ENCODE data around the gene CLDN5. TPM values are rescaled to one million over a fixed set of nuclear protein-coding genes. Genes with fewer than 3 reads are reported as not detected.

Gene CLDN5
- total and polyA plus RNA-seq, 2 donors (not counting 1 experiment from before 2014, with no cell fraction given): 0.33 TPM; not detected in 1

DNA sequence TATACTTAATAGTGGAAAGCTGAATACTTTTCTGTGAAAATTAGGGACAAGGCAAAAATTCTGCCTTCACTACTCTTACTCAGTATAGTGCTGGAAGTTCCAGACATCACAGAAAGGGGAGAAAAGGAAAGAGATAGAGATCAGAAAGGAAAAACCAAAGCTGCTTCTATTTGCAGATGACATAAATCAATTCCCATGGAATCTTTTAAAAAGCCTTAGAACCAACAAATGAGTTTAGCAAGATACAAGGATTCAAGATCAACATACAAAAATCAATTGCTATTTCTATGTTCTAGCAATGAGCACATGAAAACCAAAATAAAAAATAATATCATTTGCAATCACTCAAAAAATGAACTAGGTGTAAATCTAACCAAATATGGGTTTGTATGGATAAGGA is 16.2 kb upstream of the CLDN5 start:
- no peak for DNase-seq (ENCODE audit: low read depth in 2 of 2)
- no peaks in the 10 kb centered on the region for H3K27me3 ChIP-seq (ENCODE audit: control insufficient read depth, insufficient read depth, low read length)
- no peaks in the 10 kb centered on the region for H3K9me3 ChIP-seq (ENCODE audit: control insufficient read depth, insufficient read depth, low read depth, low read length)
- H3K4me3 ChIP-seq (replicated peaks in 1 of 4; ENCODE audit: control extremely low read depth in 1 of 4, insufficient read depth in 1 of 4, low read depth in 3 of 4, low read length in 4 of 4): no peak overlapping the region
- no peak overlapping the region for H3K4me2 ChIP-seq (ENCODE audit: extremely low read depth, insufficient read depth, low read length)
- H3K4me1 ChIP-seq (ENCODE audit: control insufficient read depth, extremely low read depth, insufficient read depth, low read length): no peaks in the 10 kb centered on the region
- H3K36me3 ChIP-seq (ENCODE audit: control insufficient read depth, insufficient read depth, low read length): no peaks in the 10 kb centered on the region
- H4K20me1 ChIP-seq (ENCODE audit: control insufficient read depth, extremely low read depth, insufficient read depth, low read length): no peaks in the 10 kb centered on the region
- no peaks in the 10 kb centered on the region for H3K79me2 ChIP-seq (ENCODE audit: control insufficient read depth, insufficient read depth, low read length)
- no peak for TF ChIP-seq EZH2 (IDR thresholded peaks at IDR 0.05; ENCODE audit: low read length, missing control alignments)
- TF ChIP-seq, protein P1, sequence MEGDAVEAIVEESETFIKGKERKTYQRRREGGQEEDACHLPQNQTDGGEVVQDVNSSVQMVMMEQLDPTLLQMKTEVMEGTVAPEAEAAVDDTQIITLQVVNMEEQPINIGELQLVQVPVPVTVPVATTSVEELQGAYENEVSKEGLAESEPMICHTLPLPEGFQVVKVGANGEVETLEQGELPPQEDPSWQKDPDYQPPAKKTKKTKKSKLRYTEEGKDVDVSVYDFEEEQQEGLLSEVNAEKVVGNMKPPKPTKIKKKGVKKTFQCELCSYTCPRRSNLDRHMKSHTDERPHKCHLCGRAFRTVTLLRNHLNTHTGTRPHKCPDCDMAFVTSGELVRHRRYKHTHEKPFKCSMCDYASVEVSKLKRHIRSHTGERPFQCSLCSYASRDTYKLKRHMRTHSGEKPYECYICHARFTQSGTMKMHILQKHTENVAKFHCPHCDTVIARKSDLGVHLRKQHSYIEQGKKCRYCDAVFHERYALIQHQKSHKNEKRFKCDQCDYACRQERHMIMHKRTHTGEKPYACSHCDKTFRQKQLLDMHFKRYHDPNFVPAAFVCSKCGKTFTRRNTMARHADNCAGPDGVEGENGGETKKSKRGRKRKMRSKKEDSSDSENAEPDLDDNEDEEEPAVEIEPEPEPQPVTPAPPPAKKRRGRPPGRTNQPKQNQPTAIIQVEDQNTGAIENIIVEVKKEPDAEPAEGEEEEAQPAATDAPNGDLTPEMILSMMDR (conservative IDR thresholded peaks at IDR 0.05 in 1 of 2, IDR thresholded peaks at IDR 0.05 in 1 of 2; ENCODE audit: low read depth in 1 of 2, low read length in 2 of 2): no peak
- H3K9ac ChIP-seq (ENCODE audit: insufficient read depth, low read length): no peak overlapping the region
- no peak overlapping the region for H2AFZ ChIP-seq (ENCODE audit: low read length)
- no peak overlapping the region for H3K27ac ChIP-seq (ENCODE audit: insufficient read depth, low read length)

DNA sequence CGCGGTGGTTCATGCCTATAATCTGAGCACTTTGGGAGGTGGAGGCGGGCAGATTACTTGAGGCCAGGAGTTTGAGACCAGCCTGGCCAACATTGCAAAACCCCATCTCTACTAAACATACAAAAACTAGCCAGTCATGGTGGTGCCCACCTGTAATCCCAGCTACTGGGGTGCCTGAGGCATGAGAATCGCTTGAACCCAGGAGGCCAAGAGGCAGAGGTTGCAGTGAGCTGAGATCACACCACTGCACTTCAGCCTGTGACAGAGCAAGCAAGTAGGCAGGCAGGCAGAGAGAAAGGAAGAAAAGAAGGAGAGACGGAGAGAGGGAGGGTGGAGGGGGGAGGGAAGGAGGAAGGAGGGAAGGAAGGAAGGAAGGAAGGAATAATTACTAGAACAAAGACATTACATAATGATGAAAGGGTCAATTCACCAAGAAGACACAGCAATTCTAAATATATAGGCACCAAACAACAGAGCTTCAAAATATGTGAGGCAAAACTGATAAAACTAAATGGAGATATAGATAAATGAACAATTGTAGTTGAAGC is 13.8 kb upstream of the CLDN5 start:
- DNase-seq (ENCODE audit: low read depth in 2 of 2): no peak
- TF ChIP-seq, protein P1 (conservative IDR thresholded peaks at IDR 0.05 in 1 of 2, IDR thresholded peaks at IDR 0.05 in 1 of 2; ENCODE audit: low read depth in 1 of 2, low read length in 2 of 2): no peak
- no peak for TF ChIP-seq EZH2 (IDR thresholded peaks at IDR 0.05; ENCODE audit: low read length, missing control alignments)
- H2AFZ ChIP-seq (ENCODE audit: low read length): no peak overlapping the region
- H4K20me1 ChIP-seq (ENCODE audit: control insufficient read depth, extremely low read depth, insufficient read depth, low read length): no peaks in the 10 kb centered on the region
- no peak overlapping the region for H3K4me2 ChIP-seq (ENCODE audit: extremely low read depth, insufficient read depth, low read length)
- H3K9ac ChIP-seq (ENCODE audit: insufficient read depth, low read length): no peak overlapping the region
- no peaks in the 10 kb centered on the region for H3K79me2 ChIP-seq (ENCODE audit: control insufficient read depth, insufficient read depth, low read length)
- H3K36me3 ChIP-seq (ENCODE audit: control insufficient read depth, insufficient read depth, low read length): no peaks in the 10 kb centered on the region
- H3K4me3 ChIP-seq (replicated peaks in 1 of 4; ENCODE audit: control extremely low read depth in 1 of 4, insufficient read depth in 1 of 4, low read depth in 3 of 4, low read length in 4 of 4): no peak overlapping the region
- no peaks in the 10 kb centered on the region for H3K9me3 ChIP-seq (ENCODE audit: control insufficient read depth, insufficient read depth, low read depth, low read length)
- no peak overlapping the region for H3K27ac ChIP-seq (ENCODE audit: insufficient read depth, low read length)
- peaks cover 3% of the 10 kb centered on the region for H3K27me3 ChIP-seq (ENCODE audit: control insufficient read depth, insufficient read depth, low read length)
- H3K4me1 ChIP-seq (ENCODE audit: control insufficient read depth, extremely low read depth, insufficient read depth, low read length): no peaks in the 10 kb centered on the region

DNA sequence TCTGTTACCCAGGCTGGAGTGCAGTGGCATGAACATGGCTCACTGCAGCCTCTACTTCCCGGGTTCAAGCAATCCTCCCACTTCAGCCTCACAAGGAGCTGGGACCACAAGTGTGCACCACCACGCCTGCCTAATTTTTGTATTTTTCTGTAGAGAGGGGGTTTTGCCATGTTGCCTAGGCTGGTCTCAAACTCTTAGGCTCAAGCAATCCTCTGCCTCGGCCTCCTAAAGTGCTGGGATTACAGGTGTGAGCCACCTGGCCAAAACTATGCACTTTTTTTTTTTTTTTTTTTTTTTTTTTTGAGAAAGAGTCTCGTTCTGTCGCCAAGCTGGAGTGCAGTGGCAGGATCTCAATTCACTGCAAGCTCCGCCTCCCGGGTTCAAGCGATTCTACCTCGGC is 12.4 kb upstream of the CLDN5 start:
- H3K4me1 ChIP-seq (ENCODE audit: control insufficient read depth, extremely low read depth, insufficient read depth, low read length): no peaks in the 10 kb centered on the region
- H3K9ac ChIP-seq (ENCODE audit: insufficient read depth, low read length): no peak overlapping the region
- no peaks in the 10 kb centered on the region for H3K9me3 ChIP-seq (ENCODE audit: control insufficient read depth, insufficient read depth, low read depth, low read length)
- H3K79me2 ChIP-seq (ENCODE audit: control insufficient read depth, insufficient read depth, low read length): no peaks in the 10 kb centered on the region
- no peak overlapping the region for H3K4me3 ChIP-seq (replicated peaks in 1 of 4; ENCODE audit: control extremely low read depth in 1 of 4, insufficient read depth in 1 of 4, low read depth in 3 of 4, low read length in 4 of 4)
- DNase-seq (ENCODE audit: low read depth in 2 of 2): no peak
- no peak overlapping the region for H2AFZ ChIP-seq (ENCODE audit: low read length)
- no peaks in the 10 kb centered on the region for H4K20me1 ChIP-seq (ENCODE audit: control insufficient read depth, extremely low read depth, insufficient read depth, low read length)
- H3K4me2 ChIP-seq (ENCODE audit: extremely low read depth, insufficient read depth, low read length): no peak overlapping the region
- H3K27me3 ChIP-seq (ENCODE audit: control insufficient read depth, insufficient read depth, low read length): peaks cover 3% of the 10 kb centered on the region
- TF ChIP-seq, protein P1 (conservative IDR thresholded peaks at IDR 0.05 in 1 of 2, IDR thresholded peaks at IDR 0.05 in 1 of 2; ENCODE audit: low read depth in 1 of 2, low read length in 2 of 2): no peak
- TF ChIP-seq EZH2 (IDR thresholded peaks at IDR 0.05; ENCODE audit: low read length, missing control alignments): no peak
- no peaks in the 10 kb centered on the region for H3K36me3 ChIP-seq (ENCODE audit: control insufficient read depth, insufficient read depth, low read length)
- H3K27ac ChIP-seq (ENCODE audit: insufficient read depth, low read length): no peak overlapping the region

All from fibroblast of lung (primary cell).